GM13977 (cell line): Measurements from ENCODE around the gene RAPGEF3.

Source experiments
- DNase-seq: peaks from one replicate; pipeline ENCODE4 v3.0.0; 2012; ENCODE audit warnings: low spot score
- CTCF ChIP-seq: IDR thresholded peaks from 2 replicates; pipeline ENCODE4 v1.5.1; 2012; ENCODE audit warnings: mild to moderate bottlenecking, control low read depth; ENCODE audit not compliant: insufficient read depth; ENCODE audit errors: extremely low read depth, missing control alignments
- in situ Hi-C: fragments of 300-500 bp; cut with MboI; formaldehyde crosslinking; loops from one replicate; pipeline ENCODE4 v1.12.0; 2022; ENCODE audit warnings: low sequenced_read_pairs, low pct_unique_long_range_greater_than_20kb, mixed read lengths, inconsistent platforms; ENCODE audit not compliant: unreplicated experiment

Gene RAPGEF3

GRCh38 chr12:47802312-47802711 is 43.6 kb upstream of the RAPGEF3 start:
- no peak for DNase-seq
- in situ Hi-C loops: no loop called here
- TF ChIP-seq CTCF: no peak

GRCh38 chr12:47801904-47802246 is 43.2 kb upstream of the RAPGEF3 start:
- in situ Hi-C loops: no loop called here
- DNase-seq: no peak
- no peak for TF ChIP-seq CTCF

- in situ Hi-C loops: no loop called here
- DNase-seq: no peak
- TF ChIP-seq CTCF: no peak
Observed at GRCh38 chr12:47801170-47801903, 42.7 kb upstream of the RAPGEF3 start.

- in situ Hi-C loops: no loop called here
- no peak for TF ChIP-seq CTCF
- no peak for DNase-seq
Observed at GRCh38 chr12:47800582-47800981, 41.9 kb upstream of the RAPGEF3 start.

DNA sequence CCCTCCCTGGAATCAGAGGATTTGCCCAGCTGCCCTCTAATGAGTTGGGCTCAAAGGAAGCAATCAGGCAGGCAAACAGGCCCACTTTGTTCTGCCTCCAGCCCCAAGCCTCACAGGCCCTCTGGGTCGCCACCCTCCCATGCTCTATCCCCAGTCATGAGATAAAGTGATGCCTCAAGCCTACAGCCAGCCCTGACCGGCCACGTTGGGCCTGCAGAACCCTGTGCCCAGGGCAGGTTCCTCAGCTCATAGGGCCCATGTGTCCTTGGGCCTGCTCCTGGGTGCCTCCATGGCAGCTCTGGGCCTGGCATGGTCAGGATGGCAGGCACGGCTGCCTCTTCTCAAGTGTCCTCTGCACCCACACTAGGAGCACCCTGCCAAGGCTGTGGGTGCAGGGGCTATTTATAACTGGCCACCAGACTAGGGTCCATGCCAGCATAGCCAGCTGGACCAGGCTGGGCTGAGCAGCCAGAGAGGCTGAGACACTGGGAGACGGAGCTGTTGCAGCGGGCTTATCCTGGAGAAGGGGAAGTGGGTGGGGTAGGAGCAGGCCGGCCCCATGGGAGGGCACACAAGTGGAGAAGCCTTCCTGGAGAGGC is 40.8 kb upstream of the RAPGEF3 start:
- TF ChIP-seq CTCF: no peak
- DNase-seq: no peak
- in situ Hi-C loops: no loop called here

DNA sequence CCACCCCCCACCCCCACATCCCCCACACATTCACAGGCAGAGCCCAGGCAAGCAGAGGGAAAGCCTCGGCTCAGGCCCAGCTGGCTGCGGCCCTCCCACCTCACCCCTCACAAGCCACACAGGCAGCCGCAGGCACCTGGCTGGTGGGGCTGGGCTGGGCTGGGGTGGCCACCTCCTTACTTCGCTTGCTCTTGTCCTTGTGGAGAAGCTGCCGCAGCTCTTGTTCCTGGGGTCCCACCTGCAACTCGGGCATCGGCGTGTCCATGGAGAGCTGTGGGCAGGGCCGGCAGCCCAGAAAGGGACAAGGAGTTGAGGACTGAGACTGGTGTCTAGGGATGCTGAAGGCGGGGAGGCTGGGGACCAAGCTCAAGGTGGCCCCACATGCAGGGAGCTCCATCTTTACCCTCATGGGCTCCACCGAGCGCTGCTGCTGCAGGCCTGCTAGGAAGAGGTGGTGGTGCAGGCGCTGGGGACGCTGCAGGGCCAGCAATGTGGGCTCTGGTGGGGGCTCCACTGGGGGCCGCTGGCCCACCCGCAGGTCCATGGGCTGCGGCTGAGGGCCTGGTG is 39.8 kb upstream of the RAPGEF3 start:
- no peak for DNase-seq
- in situ Hi-C loops: no loop called here
- TF ChIP-seq CTCF: no peak
